CD4-positive, alpha-beta memory T cell (primary cell): Measurements from ENCODE around the gene TNFRSF19. TPM values are rescaled to one million over a fixed set of nuclear protein-coding genes. Genes with fewer than 3 reads are reported as not detected.
A peak's percentile ranks its signal among the peaks of the same experiment; 100 is the strongest.

Source experiments
- CTCF ChIA-PET: fragments of 350-600 bp; sonication (Branson Sonifier 250); formaldehyde crosslinking; loops from one replicate; lab custom pipeline; 2021; ENCODE audit warnings: inconsistent platforms; ENCODE audit not compliant: partially characterized antibody; lab: Charles Lee
- POLR2A ChIA-PET: fragments of 350-600 bp; sonication (Branson Sonifier 250); formaldehyde crosslinking; loops from one replicate; lab custom pipeline; 2021; ENCODE audit not compliant: partially characterized antibody; lab: Charles Lee
- DNase-seq, 5 donors: peaks; one replicate each; pipeline versions ENCODE4 v3.0.0 to v3.0.0-alpha.2; 2020 to 2022; ENCODE audit warnings: mixed read lengths in 1 of 5
- H3K27ac ChIP-seq: one replicate; pipeline ENCODE4 v1.7.0; 2013; ENCODE audit warnings: low read depth, low read length
- H3K27me3 ChIP-seq: 2 replicates; pipeline ENCODE4 v1.7.0; 2013; ENCODE audit warnings: mild to moderate bottlenecking, low read length, moderate library complexity; ENCODE audit not compliant: insufficient read depth
- H3K36me3 ChIP-seq: 2 replicates; pipeline ENCODE4 v1.7.0; 2013; ENCODE audit warnings: mild to moderate bottlenecking, low read length, moderate library complexity; ENCODE audit not compliant: insufficient read depth
- H3K4me1 ChIP-seq: 2 replicates; pipeline ENCODE4 v1.7.0; 2013; ENCODE audit warnings: mild to moderate bottlenecking, low read length, moderate library complexity; ENCODE audit not compliant: insufficient read depth
- H3K4me3 ChIP-seq, 2 donors: one replicate each; pipeline ENCODE4 v1.7.0; 2013; ENCODE audit warnings: low read length in 2 of 2, mild to moderate bottlenecking in 1 of 2
- H3K9me3 ChIP-seq, 2 donors: one replicate each; pipeline ENCODE4 v1.7.0; 2013; ENCODE audit warnings: low read length in 2 of 2, control low read depth in 1 of 2; ENCODE audit not compliant: control insufficient read depth in 1 of 2
- H3K27ac Mint-ChIP-seq, 7 donors: one replicate each; pipeline ENCODE4 v1.8.0; 2020 to 2021; ENCODE audit warnings: mixed read lengths in 7 of 7, mild to moderate bottlenecking in 6 of 7, inconsistent platforms in 3 of 7, moderate library complexity in 3 of 7
- H3K27me3 Mint-ChIP-seq, 2 donors: one replicate each; pipeline ENCODE4 v1.8.0; 2020 to 2021; ENCODE audit warnings: mixed read lengths in 2 of 2
- H3K36me3 Mint-ChIP-seq, 2 donors: one replicate each; pipeline ENCODE4 v1.8.0; 2020 to 2021; ENCODE audit warnings: mixed read lengths in 2 of 2, inconsistent platforms in 1 of 2, mild to moderate bottlenecking in 1 of 2
- H3K4me1 Mint-ChIP-seq, 4 donors: one replicate each; pipeline ENCODE4 v1.8.0; 2020 to 2021; ENCODE audit warnings: mixed read lengths in 4 of 4, mild to moderate bottlenecking in 1 of 4
- H3K4me3 Mint-ChIP-seq, 8 donors: one replicate each; pipeline ENCODE4 v1.8.0; 2020 to 2021; ENCODE audit warnings: mixed read lengths in 8 of 8, mild to moderate bottlenecking in 7 of 8, moderate library complexity in 6 of 8, inconsistent platforms in 3 of 8
- H3K9me3 Mint-ChIP-seq, 8 donors: one replicate each; pipeline ENCODE4 v1.8.0; 2020 to 2021; ENCODE audit warnings: mixed read lengths in 8 of 8, mild to moderate bottlenecking in 5 of 8, inconsistent platforms in 3 of 8, moderate library complexity in 1 of 8
- intact Hi-C: fragments of 100-400 bp; cut with micrococcal nuclease; formaldehyde crosslinking; loops from one replicate; pipeline ENCODE4 v1.15.1; 2023
- polyA plus RNA-seq, 2 donors: library from polyadenylated mRNA; unstranded; fragments of 300-500 nt; fragmentation: Illumina TruSeq; gene quantifications; one replicate each; pipeline ENCODE4 v1.2.3, GENCODE V29; 2021
- total RNA-seq, 2 experiments: library from RNA; stranded (reverse); gene quantifications; one replicate each; pipeline ENCODE4 v1.2.3, GENCODE V29; 2021

The TNFRSF19 gene
- total and polyA plus RNA-seq, 4 experiments from 2014 or later, result 0.27 TPM; not detected in 3

GRCh38 chr13:23709536-23709935, 139.3 kb downstream of the TNFRSF19 start:
- POLR2A ChIA-PET, result no interaction called here

GRCh38 chr13:23710366-23710765, 140.2 kb downstream of the TNFRSF19 start:
- H3K9me3 ChIP-seq, result no peaks in the 10 kb centered on the region
- H3K9me3 Mint-ChIP-seq, result peaks cover 0 to 3% (median 0%) of the 10 kb centered on the region in 8 donors
- H3K27ac ChIP-seq, result no peak overlapping the region
- H3K4me3 ChIP-seq, result no peak overlapping the region
- H3K4me3 Mint-ChIP-seq, result no peak overlapping the region
- no peaks in the 10 kb centered on the region for H3K27me3 ChIP-seq
- H3K27me3 Mint-ChIP-seq, result peaks cover 2% of the 10 kb centered on the region in 2 donors
- no peak for DNase-seq
- ChIA-PET POLR2A (no interaction called here), CTCF (no interaction called here)
- no peaks in the 10 kb centered on the region for H3K4me1 Mint-ChIP-seq
- no peaks in the 10 kb centered on the region for H3K36me3 Mint-ChIP-seq
- H3K4me1 ChIP-seq, result no peaks in the 10 kb centered on the region
- no peaks in the 10 kb centered on the region for H3K36me3 ChIP-seq
- intact Hi-C loops, result no loop called here
- no peak overlapping the region for H3K27ac Mint-ChIP-seq

More at GRCh38 chr13:23709536-23709935, 139.3 kb downstream of the TNFRSF19 start:
- no peaks in the 10 kb centered on the region for H3K4me1 Mint-ChIP-seq
- no peaks in the 10 kb centered on the region for H3K36me3 ChIP-seq
- no peak overlapping the region for H3K4me3 ChIP-seq
- H3K9me3 Mint-ChIP-seq, result peaks cover 0 to 3% (median 0%) of the 10 kb centered on the region in 8 donors
- H3K4me3 Mint-ChIP-seq, result peak overlapping the region in 1 of 8 donors; percentile 3
- no peaks in the 10 kb centered on the region for H3K27me3 ChIP-seq
- H3K36me3 Mint-ChIP-seq, result no peaks in the 10 kb centered on the region
- no peaks in the 10 kb centered on the region for H3K4me1 ChIP-seq
- peaks cover 0 to 2% of the 10 kb centered on the region in 2 donors for H3K27me3 Mint-ChIP-seq
- no peaks in the 10 kb centered on the region for H3K9me3 ChIP-seq
- H3K27ac Mint-ChIP-seq, result no peak overlapping the region
- H3K27ac ChIP-seq, result no peak overlapping the region
- DNase-seq, result no peak
- intact Hi-C loops, result no loop called here
- CTCF ChIA-PET, result interaction anchor here (1.0 kb wide), 1 partner anchor 19 kb away, joined by 4 read pairs; no protein-coding TSS in a partner anchor

GRCh38 chr13:23711355-23711754, 141.1 kb downstream of the TNFRSF19 start:
- intact Hi-C loops, result no loop called here
- CTCF ChIA-PET, result no interaction called here
- no peaks in the 10 kb centered on the region for H3K4me1 ChIP-seq
- no peak overlapping the region for H3K4me3 Mint-ChIP-seq
- no peaks in the 10 kb centered on the region for H3K27me3 ChIP-seq
- H3K27me3 Mint-ChIP-seq, result peaks cover 2% of the 10 kb centered on the region in 2 donors
- no peaks in the 10 kb centered on the region for H3K36me3 Mint-ChIP-seq
- H3K27ac Mint-ChIP-seq, result no peak overlapping the region
- no peak for DNase-seq
- H3K27ac ChIP-seq, result no peak overlapping the region
- no peaks in the 10 kb centered on the region for H3K9me3 ChIP-seq
- peaks cover 0 to 3% (median 0%) of the 10 kb centered on the region in 8 donors for H3K9me3 Mint-ChIP-seq
- H3K36me3 ChIP-seq, result no peaks in the 10 kb centered on the region
- no peaks in the 10 kb centered on the region for H3K4me1 Mint-ChIP-seq
- POLR2A ChIA-PET, result no interaction called here
- no peak overlapping the region for H3K4me3 ChIP-seq

GRCh38 chr13:23714672-23715071, 144.5 kb downstream of the TNFRSF19 start:
- Histone ChIP-seq H3K27me3 (no peaks in the 10 kb centered on the region), H3K27ac (no peak overlapping the region), H3K36me3 (no peaks in the 10 kb centered on the region), H3K4me1 (no peaks in the 10 kb centered on the region), H3K9me3 (no peaks in the 10 kb centered on the region), H3K4me3 (no peak overlapping the region)
- peaks cover 8 to 16% (median 13%) of the 10 kb centered on the region in 4 donors for H3K4me1 Mint-ChIP-seq
- H3K27me3 Mint-ChIP-seq, result peaks cover 2% of the 10 kb centered on the region in 2 donors
- no peak overlapping the region for H3K4me3 Mint-ChIP-seq
- intact Hi-C loops, result no loop called here
- no peak for DNase-seq
- ChIA-PET CTCF (no interaction called here), POLR2A (no interaction called here)
- no peak overlapping the region for H3K27ac Mint-ChIP-seq
- peaks cover 0 to 3% (median 0%) of the 10 kb centered on the region in 8 donors for H3K9me3 Mint-ChIP-seq
- no peaks in the 10 kb centered on the region for H3K36me3 Mint-ChIP-seq

GRCh38 chr13:23715092-23715761, 145.0 kb downstream of the TNFRSF19 start:
- intact Hi-C loops, result no loop called here
- H3K36me3 ChIP-seq, result no peaks in the 10 kb centered on the region
- Mint-ChIP-seq H3K27ac (no peak overlapping the region), H3K27me3 (peaks cover 2% of the 10 kb centered on the region in 2 donors), H3K4me3 (no peak overlapping the region), H3K9me3 (peaks cover 0 to 3% (median 0%) of the 10 kb centered on the region in 8 donors), H3K4me1 (peaks cover 9 to 16% (median 13%) of the 10 kb centered on the region in 4 donors), H3K36me3 (no peaks in the 10 kb centered on the region)
- no peaks in the 10 kb centered on the region for H3K9me3 ChIP-seq
- DNase-seq, result no peak
- ChIA-PET CTCF (no interaction called here), POLR2A (no interaction called here)
- no peak overlapping the region for H3K27ac ChIP-seq
- H3K27me3 ChIP-seq, result no peaks in the 10 kb centered on the region
- no peaks in the 10 kb centered on the region for H3K4me1 ChIP-seq
- no peak overlapping the region for H3K4me3 ChIP-seq

- no peaks in the 10 kb centered on the region for H3K4me1 ChIP-seq
- intact Hi-C loops, result no loop called here
- no peak overlapping the region for H3K27ac ChIP-seq
- H3K9me3 ChIP-seq, result no peaks in the 10 kb centered on the region
- Mint-ChIP-seq H3K27me3 (peaks cover 2% of the 10 kb centered on the region in 2 donors), H3K9me3 (peaks cover 0 to 3% (median 0%) of the 10 kb centered on the region in 8 donors), H3K36me3 (no peaks in the 10 kb centered on the region), H3K27ac (no peak overlapping the region), H3K4me3 (no peak overlapping the region), H3K4me1 (peaks cover 10 to 16% (median 13%) of the 10 kb centered on the region in 4 donors)
- DNase-seq, result peak in 1 of 5 donors; percentile 1
- H3K4me3 ChIP-seq, result no peak overlapping the region
- no peaks in the 10 kb centered on the region for H3K36me3 ChIP-seq
- H3K27me3 ChIP-seq, result no peaks in the 10 kb centered on the region
- POLR2A ChIA-PET, result no interaction called here
- CTCF ChIA-PET, result no interaction called here
Observed at GRCh38 chr13:23715762-23716235, 145.6 kb downstream of the TNFRSF19 start.

GRCh38 chr13:23716401-23716800, 146.2 kb downstream of the TNFRSF19 start:
- H3K27me3 ChIP-seq, result no peaks in the 10 kb centered on the region
- Mint-ChIP-seq H3K9me3 (peaks cover 0 to 3% (median 0%) of the 10 kb centered on the region in 8 donors), H3K27ac (peak overlapping the region in 1 of 7 donors; percentile 38), H3K4me3 (no peak overlapping the region), H3K4me1 (peaks cover 10 to 16% (median 13%) of the 10 kb centered on the region in 4 donors), H3K36me3 (no peaks in the 10 kb centered on the region), H3K27me3 (peaks cover 2% of the 10 kb centered on the region in 2 donors)
- H3K36me3 ChIP-seq, result no peaks in the 10 kb centered on the region
- intact Hi-C loops, result no loop called here
- H3K27ac ChIP-seq, result no peak overlapping the region
- CTCF ChIA-PET, result no interaction called here
- no peak for DNase-seq
- no peak overlapping the region for H3K4me3 ChIP-seq
- no peaks in the 10 kb centered on the region for H3K4me1 ChIP-seq
- H3K9me3 ChIP-seq, result no peaks in the 10 kb centered on the region
- POLR2A ChIA-PET, result no interaction called here
